Smooth muscle cell (in vitro differentiated cells): ENCODE data around the gene CA5A. TPM values are rescaled to one million over a fixed set of nuclear protein-coding genes. Genes with fewer than 3 reads are reported as not detected.
A peak's percentile ranks its signal among the peaks of the same experiment; 100 is the strongest.

ENCODE experiments used
- DNase-seq: peaks from one replicate; lab custom pipeline; 2025; ENCODE audit not compliant: unreplicated experiment; lab: John Stamatoyannopoulos, UW
- H2AFZ ChIP-seq: fragments of 200-600 bp; sonication (generic); 2 replicates; pipeline ENCODE4 v1.6.0; 2016; ENCODE audit warnings: antibody characterized with exemption, low read depth, mild to moderate bottlenecking
- H3F3A ChIP-seq: fragments of 200-600 bp; sonication (generic); 2 replicates; pipeline ENCODE4 v1.6.0; 2017; ENCODE audit warnings: antibody characterized with exemption, low read depth
- H3K27ac ChIP-seq: fragments of 200-600 bp; sonication (generic); 2 replicates; pipeline ENCODE4 v1.5.1; 2016; ENCODE audit warnings: low read depth, mild to moderate bottlenecking
- H3K27me3 ChIP-seq: fragments of 200-600 bp; sonication (generic); 2 replicates; pipeline ENCODE4 v1.6.1; 2016; ENCODE audit warnings: low read depth, mild to moderate bottlenecking
- H3K36me3 ChIP-seq: fragments of 200-600 bp; sonication (generic); 2 replicates; pipeline ENCODE4 v1.5.1; 2016; ENCODE audit warnings: low read depth
- H3K4me1 ChIP-seq: fragments of 200-600 bp; sonication (generic); 2 replicates; pipeline ENCODE4 v1.5.1; 2016; ENCODE audit warnings: low read depth
- H3K4me2 ChIP-seq: fragments of 200-600 bp; sonication (generic); 2 replicates; pipeline ENCODE4 v1.6.0; 2016; ENCODE audit warnings: mild to moderate bottlenecking
- H3K4me3 ChIP-seq: fragments of 200-600 bp; sonication (generic); 2 replicates; pipeline ENCODE4 v1.5.1; 2016; ENCODE audit warnings: mild to moderate bottlenecking
- H3K79me2 ChIP-seq: fragments of 200-600 bp; sonication (generic); 2 replicates; pipeline ENCODE4 v1.6.0; 2016; ENCODE audit warnings: low read depth, mild to moderate bottlenecking
- H3K9ac ChIP-seq: fragments of 200-600 bp; sonication (generic); 2 replicates; pipeline ENCODE4 v1.6.0; 2016; ENCODE audit warnings: low read depth
- H3K9me3 ChIP-seq: fragments of 200-600 bp; sonication (generic); replicated peaks from 2 replicates; pipeline ENCODE4 v1.5.1; 2016; ENCODE audit warnings: low read depth
- H4K20me1 ChIP-seq: fragments of 200-600 bp; sonication (generic); 2 replicates; pipeline ENCODE4 v1.6.0; 2016; ENCODE audit warnings: low read depth
- CTCF ChIP-seq: fragments of 200-600 bp; sonication (generic); IDR thresholded peaks from 2 replicates; pipeline ENCODE4 v1.5.1; 2017; ENCODE audit warnings: borderline replicate concordance, mild to moderate bottlenecking, antibody characterized with exemption; ENCODE audit not compliant: insufficient read depth, poor library complexity, severe bottlenecking
- WGBS: methylation state at CpG from one replicate; pipeline ENCODE4 v1.1.7; 2016; ENCODE audit warnings: low lambda C conversion rate; 5-methylcytosine and 5-hydroxymethylcytosine counted together
- polyA plus RNA-seq: library from polyadenylated mRNA; unstranded; fragments of >200 nt; fragmentation: Nextera tagmentation; extraction: Ambion mirVana; gene quantifications from 2 replicates; pipeline ENCODE4 v1.2.1, GENCODE V29; 2016
- total RNA-seq: library from RNA; depleted of rRNA; stranded (reverse); fragments of >200 nt; gene quantifications from 2 replicates; pipeline ENCODE4 v1.2.3, GENCODE V29; 2014

CA5A gene
- total and polyA plus RNA-seq, 2 experiments from 2014 or later: not detected

GRCh38 chr16:87953308-87954215, 17.2 kb upstream of the CA5A start:
- H3K4me2 ChIP-seq: no peak overlapping the region
- 91% methylated on average over 15 of the region's 15 CpGs for WGBS
- peaks cover 47% of the 10 kb centered on the region for H3K79me2 ChIP-seq
- TF ChIP-seq CTCF: no peak
- no peaks in the 10 kb centered on the region for H3K27me3 ChIP-seq
- no peak for DNase-seq
- H4K20me1 ChIP-seq: peaks cover 7% of the 10 kb centered on the region
- peaks cover 6% of the 10 kb centered on the region for H3F3A ChIP-seq
- H3K9me3 ChIP-seq: no peaks in the 10 kb centered on the region
- H3K4me3 ChIP-seq: no peak overlapping the region
- H3K4me1 ChIP-seq: peaks cover 14% of the 10 kb centered on the region
- no peaks in the 10 kb centered on the region for H3K36me3 ChIP-seq
- H2AFZ ChIP-seq: no peak overlapping the region
- peak overlapping the region; percentile 100 for H3K9ac ChIP-seq
- peak overlapping the region; percentile 97 for H3K27ac ChIP-seq

- Histone ChIP-seq H2AFZ (no peak overlapping the region), H3F3A (peaks cover 6% of the 10 kb centered on the region), H3K4me3 (peak overlapping the region; percentile 87), H3K79me2 (peaks cover 39% of the 10 kb centered on the region), H3K9me3 (no peaks in the 10 kb centered on the region), H3K4me1 (peaks cover 14% of the 10 kb centered on the region), H4K20me1 (peaks cover 7% of the 10 kb centered on the region), H3K27me3 (no peaks in the 10 kb centered on the region), H3K27ac (peak overlapping the region; percentile 97), H3K4me2 (peak overlapping the region; percentile 98), H3K36me3 (no peaks in the 10 kb centered on the region), H3K9ac (peak overlapping the region; percentile 100)
- DNase-seq: no peak
- no peak for TF ChIP-seq CTCF
- WGBS: 97% methylated on average over 16 of the region's 16 CpGs
Measured at GRCh38 chr16:87952751-87953150, 16.4 kb upstream of the CA5A start.

- Histone ChIP-seq H3K4me3 (peak overlapping the region; percentile 87), H3K79me2 (peaks cover 31% of the 10 kb centered on the region), H2AFZ (no peak overlapping the region), H3K9ac (peak overlapping the region; percentile 100), H3K9me3 (no peaks in the 10 kb centered on the region), H3F3A (peaks cover 6% of the 10 kb centered on the region), H3K27ac (peak overlapping the region; percentile 97), H3K4me1 (peaks cover 14% of the 10 kb centered on the region), H4K20me1 (peaks cover 4% of the 10 kb centered on the region), H3K4me2 (peak overlapping the region; percentile 98), H3K36me3 (no peaks in the 10 kb centered on the region), H3K27me3 (no peaks in the 10 kb centered on the region)
- 4% methylated on average over 43 of the region's 82 CpGs for WGBS
- peak; percentile 21 for TF ChIP-seq CTCF
- no peak for DNase-seq
Measured at GRCh38 chr16:87951552-87952538, 15.5 kb upstream of the CA5A start.
